HepG2 (cell line): ENCODE measurements around the gene MMP17. TPM values are rescaled to one million over a fixed set of nuclear protein-coding genes. Genes with fewer than 3 reads are reported as not detected.

ENCODE experiments used
- ATAC-seq: fragments of 200-7000 bp; cut with Tn5 transposase; 3 replicates; pipeline ENCODE4 v1.9.1; 2020; ENCODE audit warnings: mild to moderate bottlenecking, moderate library complexity
- BruUV-seq: library from RNA; stranded (reverse); fragments of 400-500 nt; replicated peaks from 2 replicates; lab custom pipeline; 2021; lab: Mats Ljungman, UMichigan
- CTCF ChIA-PET: fragments of 300-600 bp; formaldehyde crosslinking; extraction: SDS; loops from one replicate; lab custom pipeline; 2021; ENCODE audit warnings: low total read pairs, inconsistent platforms, low intra/inter-chr PET ratio; lab: Yijun Ruan, JAX
- POLR2A ChIA-PET: fragments of 350-600 bp; sonication (Branson Sonifier 250); formaldehyde crosslinking; loops from one replicate; lab custom pipeline; 2020; ENCODE audit warnings: antibody characterized with exemption, inconsistent platforms; lab: Yijun Ruan, JAX
- DNase-seq: peaks from one replicate; pipeline ENCODE4 v3.0.0-alpha.2; 2015; ENCODE audit warnings: low spot score
- FAIRE-seq: peaks from 3 replicates; lab custom pipeline; 2011; peaks lifted over from hg19 to GRCh38; lab: Jason Lieb, UNC
- H2AFZ ChIP-seq: one replicate; pipeline ENCODE4 v1.6.1; 2011; ENCODE audit warnings: low read length, inconsistent platforms
- H3K27ac ChIP-seq: fragments of 300-600 bp; 3 replicates; pipeline ENCODE4 v1.8.0; 2011; ENCODE audit warnings: mixed run types, mild to moderate bottlenecking, mixed read lengths, low read length, inconsistent platforms; ENCODE audit not compliant: insufficient read depth; ENCODE audit errors: extremely low read length
- H3K27me3 ChIP-seq, 2 experiments: fragments of 200-600 bp in 1 of 2; 2 replicates in 1 of 2; 3 replicates in 1 of 2; pipeline versions ENCODE4 v1.6.0 to v1.8.0; 2011; ENCODE audit warnings: low read length in 2 of 2, mild to moderate bottlenecking in 2 of 2, moderate library complexity in 2 of 2, inconsistent platforms in 1 of 2; ENCODE audit not compliant: insufficient read depth in 2 of 2, control insufficient read depth in 1 of 2
- H3K36me3 ChIP-seq, 2 experiments: fragments of 200-600 bp in 1 of 2; replicated peaks in 1 of 2; 2 replicates in 1 of 2; 3 replicates in 1 of 2; pipeline versions ENCODE4 v1.5.1 to v1.8.0; 2011; ENCODE audit warnings: low read length in 2 of 2, inconsistent platforms in 1 of 2; ENCODE audit not compliant: insufficient read depth in 2 of 2, control insufficient read depth in 1 of 2
- H3K4me1 ChIP-seq: 2 replicates; pipeline ENCODE4 v1.5.1; 2012; ENCODE audit warnings: low read length, inconsistent platforms; ENCODE audit not compliant: insufficient read depth
- H3K4me2 ChIP-seq: 2 replicates; pipeline ENCODE4 v1.6.0; 2011; ENCODE audit warnings: low read depth, low read length, inconsistent platforms
- H3K4me3 ChIP-seq, 3 experiments: fragments of 200-600 bp in 1 of 3; sonication (generic), shearing (Covaris generic) in 1 of 3; replicated peaks in 1 of 3; 2 replicates each; pipeline ENCODE4 v1.5.1; 2011 to 2016; ENCODE audit warnings: low read length in 3 of 3, inconsistent platforms in 2 of 3, low read depth in 2 of 3, mild to moderate bottlenecking in 2 of 3, control low read depth in 1 of 3, mixed read lengths in 1 of 3; ENCODE audit not compliant: insufficient read depth in 1 of 3
- H3K79me2 ChIP-seq: one replicate; pipeline ENCODE4 v1.6.1; 2011; ENCODE audit warnings: low read length, inconsistent platforms; ENCODE audit not compliant: insufficient read depth
- H3K9ac ChIP-seq: 2 replicates; pipeline ENCODE4 v1.6.0; 2011; ENCODE audit warnings: mild to moderate bottlenecking, low read depth, low read length, inconsistent platforms; ENCODE audit not compliant: insufficient read depth
- H3K9me3 ChIP-seq: 2 replicates; pipeline ENCODE4 v1.5.1; 2012; ENCODE audit warnings: mild to moderate bottlenecking, low read length
- H4K20me1 ChIP-seq: 2 replicates; pipeline ENCODE4 v1.6.0; 2011; ENCODE audit warnings: inconsistent platforms, mild to moderate bottlenecking, low read length, moderate library complexity; ENCODE audit not compliant: insufficient read depth
- ARNT ChIP-seq: fragments of 450-650 bp; IDR thresholded peaks from 2 replicates; pipeline ENCODE4 v1.6.1; 2017
- SRSF9 ChIP-seq: fragments of 200-400 bp; formaldehyde crosslinking; IDR thresholded peaks from 2 replicates; pipeline ENCODE4 v1.6.1; 2018; ENCODE audit warnings: borderline replicate concordance, mild to moderate bottlenecking, low read depth, low read length; ENCODE audit not compliant: insufficient read depth, poor library complexity, severe bottlenecking
- STAT6 ChIP-seq: sonication (generic); formaldehyde crosslinking; IDR thresholded peaks from 2 replicates; pipeline ENCODE4 v1.4.0; 2020; ENCODE audit warnings: missing genetic modification reagents, mild to moderate bottlenecking, borderline replicate concordance
- TP53 ChIP-seq: sonication (generic); formaldehyde crosslinking; conservative IDR thresholded peaks from 2 replicates; pipeline ENCODE4 v1.4.0; 2020; ENCODE audit warnings: missing genetic modification reagents
- WIZ ChIP-seq: sonication (generic); formaldehyde crosslinking; IDR thresholded peaks from 2 replicates; pipeline ENCODE4 v1.5.1; 2020; ENCODE audit warnings: mild to moderate bottlenecking, missing genetic modification reagents
- WGBS: methylation state at CpG from one replicate; pipeline ENCODE4 v1.1.6; 2017; ENCODE audit warnings: low lambda C conversion rate; 5-methylcytosine and 5-hydroxymethylcytosine counted together
- in situ Hi-C: cut with HindIII; loops from 2 replicates; pipeline ENCODE4 v1.10.0; 2017; ENCODE audit warnings: low pct_unique_long_range_greater_than_20kb; ENCODE audit not compliant: extremely low pct_ligation_motif_present
- intact Hi-C: fragments of 100-400 bp; cut with micrococcal nuclease; formaldehyde crosslinking; loops from one replicate; pipeline ENCODE4 v1.10.0; 2022; ENCODE audit not compliant: unreplicated experiment
- polyA plus RNA-seq, 8 experiments: library from polyadenylated mRNA; depleted of rRNA in 3 of 8; stranded (reverse) in 7 of 8; unstranded in 1 of 8; fragments of >200 nt; fragmentation: Illumina TruSeq in 4 of 8; extraction: Trizol in 4 of 8; gene quantifications; 2 replicates each; pipeline versions ENCODE4 v1.2.1 to v1.2.3, GENCODE V29; 2011 to 2016; ENCODE audit warnings: low read depth in 4 of 8, missing spikeins in 1 of 8, mixed read lengths in 1 of 8; ENCODE audit not compliant: insufficient read depth in 1 of 8
- total RNA-seq, 5 experiments: library from RNA; depleted of rRNA; stranded (reverse); fragments of >200 nt; fragmentation: Illumina TruSeq; extraction: Trizol; gene quantifications; 2 replicates each; pipeline ENCODE4 v1.2.3, GENCODE V29; 2016; ENCODE audit warnings: low read depth in 1 of 5

Gene MMP17
- total and polyA plus RNA-seq, 2 of the 13 experiments (the other 11 are each of a cell fraction or from before 2014, with no cell fraction given), result 0.55 to 0.80 TPM

- H4K20me1 ChIP-seq, result no peaks in the 10 kb centered on the region
- CTCF ChIA-PET, result no interaction called here
- intact Hi-C loops (no loop called here), in situ Hi-C loops (loop anchor here (25.0 kb wide), 1 partner anchor 736 kb away; no protein-coding TSS in a partner anchor)
- FAIRE-seq (no peak), ATAC-seq (no peak), DNase-seq (no peak)
- POLR2A ChIA-PET, result no interaction called here
- TF ChIP-seq STAT6 (no peak), TP53 (CRISPR knock-in tag) (no peak), ARNT (no peak), SRSF9 (no peak), WIZ (CRISPR knock-in tag) (no peak)
- H3K79me2 ChIP-seq, result no peaks in the 10 kb centered on the region
- H3K9ac ChIP-seq, result no peak overlapping the region
- H3K9me3 ChIP-seq, result no peaks in the 10 kb centered on the region
- BruUV-seq, result no TSS peak
- H2AFZ ChIP-seq, result no peak overlapping the region
- WGBS, result 79% methylated on average over 23 of the region's 24 CpGs
- H3K27me3 ChIP-seq, result peaks cover 4 to 14% of the 10 kb centered on the region in 2 experiments; a peak in 4 of 5 replicates
- H3K36me3 ChIP-seq, result no peaks in the 10 kb centered on the region
- peaks cover 17% of the 10 kb centered on the region for H3K4me1 ChIP-seq
- no peak overlapping the region for H3K27ac ChIP-seq
- no peak overlapping the region for H3K4me2 ChIP-seq
- H3K4me3 ChIP-seq, result no peak overlapping the region
These were observed 20.6 kb downstream of the MMP17 start for GRCh38 chr12:131848753-131849152.
